ENCODE measurements around the gene RFNG.

DNA sequence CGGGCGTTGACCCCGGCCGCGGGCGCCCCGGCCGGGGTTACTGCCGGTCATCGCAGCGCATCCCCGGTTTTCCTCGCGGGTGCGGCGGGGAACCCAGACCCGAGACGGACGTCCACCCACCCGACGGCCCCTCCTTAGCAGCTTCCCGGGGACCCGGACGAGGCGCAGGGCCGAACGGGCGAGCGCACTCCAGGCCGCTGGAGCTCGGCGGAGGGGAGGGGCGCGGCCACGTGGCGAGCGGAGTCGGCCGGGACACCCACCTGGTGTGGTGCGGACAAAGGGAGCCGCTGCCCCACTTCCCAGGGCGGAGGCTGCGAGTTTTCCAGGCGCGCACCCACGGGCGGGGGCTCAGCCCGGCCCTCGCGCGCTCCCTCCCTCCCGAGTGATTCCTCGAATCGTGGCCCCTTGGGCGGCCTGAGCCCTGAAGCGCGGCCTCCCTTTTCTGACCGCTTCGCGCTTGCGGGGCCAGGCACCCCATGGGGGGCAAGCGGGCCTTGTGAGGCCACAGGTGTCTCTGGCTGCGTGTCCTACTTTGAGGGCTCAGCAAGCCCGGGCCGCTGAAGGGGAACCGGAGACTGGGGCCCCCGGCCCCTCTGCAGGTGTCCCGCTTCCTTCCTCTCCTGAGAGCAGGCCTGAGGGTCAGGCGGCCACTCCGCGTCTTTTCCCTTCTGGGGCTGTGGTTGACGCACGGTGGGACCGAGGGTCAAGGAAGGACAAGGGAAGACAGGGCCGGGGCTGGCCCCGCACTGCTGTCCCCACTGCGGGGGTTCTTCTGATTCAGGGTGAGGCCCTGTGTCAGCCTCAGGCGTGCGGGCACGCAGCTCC lies 47.5 kb upstream of the RFNG start:
- TF ChIP-seq, protein P1, sequence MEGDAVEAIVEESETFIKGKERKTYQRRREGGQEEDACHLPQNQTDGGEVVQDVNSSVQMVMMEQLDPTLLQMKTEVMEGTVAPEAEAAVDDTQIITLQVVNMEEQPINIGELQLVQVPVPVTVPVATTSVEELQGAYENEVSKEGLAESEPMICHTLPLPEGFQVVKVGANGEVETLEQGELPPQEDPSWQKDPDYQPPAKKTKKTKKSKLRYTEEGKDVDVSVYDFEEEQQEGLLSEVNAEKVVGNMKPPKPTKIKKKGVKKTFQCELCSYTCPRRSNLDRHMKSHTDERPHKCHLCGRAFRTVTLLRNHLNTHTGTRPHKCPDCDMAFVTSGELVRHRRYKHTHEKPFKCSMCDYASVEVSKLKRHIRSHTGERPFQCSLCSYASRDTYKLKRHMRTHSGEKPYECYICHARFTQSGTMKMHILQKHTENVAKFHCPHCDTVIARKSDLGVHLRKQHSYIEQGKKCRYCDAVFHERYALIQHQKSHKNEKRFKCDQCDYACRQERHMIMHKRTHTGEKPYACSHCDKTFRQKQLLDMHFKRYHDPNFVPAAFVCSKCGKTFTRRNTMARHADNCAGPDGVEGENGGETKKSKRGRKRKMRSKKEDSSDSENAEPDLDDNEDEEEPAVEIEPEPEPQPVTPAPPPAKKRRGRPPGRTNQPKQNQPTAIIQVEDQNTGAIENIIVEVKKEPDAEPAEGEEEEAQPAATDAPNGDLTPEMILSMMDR (IDR thresholded peaks at IDR 0.05), result no peak
- no peak for TF ChIP-seq EP300 (IDR thresholded peaks at IDR 0.05)

Measured in suprapubic skin (tissue), 3 donors.